IPS DF 19.7 (cell line): ENCODE measurements around the gene CTSA.
"Not testable (repeated sequence)": the region's sequence is repeated elsewhere in the genome, so short reads cannot be mapped to it uniquely, and the experiment has no call there.

ENCODE experiments used
- DNase-seq: peaks from one replicate; pipeline ENCODE4 v3.0.0-alpha.2; 2013; ENCODE audit warnings: low read depth, low spot score

CTSA gene

DNA sequence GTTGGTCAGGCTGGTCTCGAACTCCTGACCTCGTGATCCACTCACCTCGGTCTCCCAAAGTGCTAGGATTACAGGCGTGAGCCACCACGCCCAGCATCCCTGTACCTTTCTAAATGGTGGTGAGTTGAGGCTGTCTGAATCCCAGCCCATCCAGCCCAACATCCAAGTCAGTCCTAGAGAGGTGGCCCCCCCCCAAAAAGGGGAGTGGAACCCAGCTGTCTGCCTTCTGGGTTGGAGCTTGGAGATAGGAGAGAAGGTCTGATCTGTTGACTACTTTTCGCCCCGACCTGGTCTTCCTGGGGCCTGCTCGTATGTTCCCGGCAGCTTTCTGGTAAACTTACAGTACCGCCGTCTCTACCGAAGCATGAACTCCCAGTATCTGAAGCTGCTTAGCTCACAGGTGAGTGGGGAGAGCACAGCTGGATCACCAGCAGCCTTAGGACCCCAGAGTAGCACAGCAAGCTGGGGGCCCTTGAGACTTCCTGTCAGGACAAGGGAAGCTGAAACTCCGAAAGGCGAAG lies 5.6 kb downstream of the CTSA start:
- DNase-seq, result no peak

DNA sequence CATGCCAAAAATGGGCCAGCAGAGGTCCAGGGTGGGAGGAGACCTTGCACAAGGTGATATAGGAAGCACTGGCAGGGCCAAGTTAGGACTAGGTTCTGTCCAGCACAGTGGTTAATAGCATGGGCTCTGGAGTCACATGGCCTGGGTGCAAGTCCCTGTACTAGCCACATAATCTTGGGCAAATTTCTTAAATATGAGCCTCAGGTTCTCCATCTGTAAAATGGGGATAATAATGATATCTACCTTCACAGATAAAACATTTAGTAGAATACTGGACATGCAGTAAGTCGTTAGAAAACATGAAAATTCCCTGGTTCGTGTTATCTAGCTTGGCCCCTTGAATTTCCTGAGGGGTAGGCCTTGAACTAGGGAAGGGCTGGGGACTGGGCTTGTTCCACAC lies 6.2 kb downstream of the CTSA start:
- no peak for DNase-seq

DNA sequence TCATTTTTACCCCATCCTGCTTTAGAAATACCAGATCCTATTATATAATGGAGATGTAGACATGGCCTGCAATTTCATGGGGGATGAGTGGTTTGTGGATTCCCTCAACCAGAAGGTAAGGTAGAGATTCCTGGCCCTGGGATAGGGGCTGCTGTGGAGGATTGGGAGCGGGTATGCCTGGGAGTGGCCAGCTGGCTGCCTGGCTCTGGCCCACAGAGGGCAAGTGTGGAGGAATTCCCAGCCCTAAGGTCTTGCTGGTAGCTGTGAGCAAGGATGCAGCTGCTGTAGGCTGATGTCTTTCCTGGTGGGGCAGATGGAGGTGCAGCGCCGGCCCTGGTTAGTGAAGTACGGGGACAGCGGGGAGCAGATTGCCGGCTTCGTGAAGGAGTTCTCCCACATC lies 6.6 kb downstream of the CTSA start:
- DNase-seq, result no peak

DNA sequence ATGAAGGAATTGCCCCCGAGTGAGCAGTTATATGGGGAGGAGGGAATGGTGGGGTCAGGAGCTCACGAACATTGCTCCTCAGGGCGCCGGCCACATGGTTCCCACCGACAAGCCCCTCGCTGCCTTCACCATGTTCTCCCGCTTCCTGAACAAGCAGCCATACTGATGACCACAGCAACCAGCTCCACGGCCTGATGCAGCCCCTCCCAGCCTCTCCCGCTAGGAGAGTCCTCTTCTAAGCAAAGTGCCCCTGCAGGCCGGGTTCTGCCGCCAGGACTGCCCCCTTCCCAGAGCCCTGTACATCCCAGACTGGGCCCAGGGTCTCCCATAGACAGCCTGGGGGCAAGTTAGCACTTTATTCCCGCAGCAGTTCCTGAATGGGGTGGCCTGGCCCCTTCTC lies 7.2 kb downstream of the CTSA start:
- DNase-seq, result no peak

DNA sequence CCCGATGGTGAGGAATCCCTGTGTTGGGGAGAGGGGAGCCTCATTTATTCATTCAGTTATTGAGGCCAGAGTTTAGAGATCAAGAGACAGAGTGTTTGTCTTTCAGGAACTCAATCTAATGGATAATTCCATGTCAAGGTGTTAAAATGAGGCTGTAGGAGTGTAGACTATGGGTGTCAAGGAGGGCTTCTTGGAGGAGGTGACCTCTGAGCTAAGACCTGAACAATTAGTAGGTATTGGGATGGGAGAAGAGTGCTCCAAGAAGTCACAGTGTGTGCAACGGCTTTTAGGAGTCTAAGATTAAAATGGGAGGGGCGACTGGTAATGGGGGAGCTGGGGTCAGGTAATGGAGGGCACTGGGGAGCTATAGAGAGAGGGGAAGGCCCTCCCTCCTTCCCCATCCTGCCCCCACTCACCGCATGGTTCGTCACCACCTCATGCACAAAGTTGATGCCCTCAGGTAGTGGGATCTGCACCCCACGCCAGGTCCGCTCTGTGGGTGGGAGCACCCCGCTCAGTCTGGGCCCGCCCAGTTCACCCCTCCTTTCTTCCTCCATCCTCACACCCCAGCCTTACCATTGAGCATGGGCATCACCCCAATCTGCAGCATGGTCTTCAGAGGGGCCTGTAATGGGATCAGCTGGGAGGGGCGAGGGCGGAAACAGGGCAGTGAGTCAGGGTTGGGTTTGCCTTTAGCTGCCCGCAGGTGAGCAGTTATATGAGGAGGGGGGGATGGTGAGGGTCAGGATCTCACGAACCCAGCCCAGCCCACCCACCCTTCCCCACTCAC lies 8.1 kb downstream of the CTSA start:
- no peak for DNase-seq

DNA sequence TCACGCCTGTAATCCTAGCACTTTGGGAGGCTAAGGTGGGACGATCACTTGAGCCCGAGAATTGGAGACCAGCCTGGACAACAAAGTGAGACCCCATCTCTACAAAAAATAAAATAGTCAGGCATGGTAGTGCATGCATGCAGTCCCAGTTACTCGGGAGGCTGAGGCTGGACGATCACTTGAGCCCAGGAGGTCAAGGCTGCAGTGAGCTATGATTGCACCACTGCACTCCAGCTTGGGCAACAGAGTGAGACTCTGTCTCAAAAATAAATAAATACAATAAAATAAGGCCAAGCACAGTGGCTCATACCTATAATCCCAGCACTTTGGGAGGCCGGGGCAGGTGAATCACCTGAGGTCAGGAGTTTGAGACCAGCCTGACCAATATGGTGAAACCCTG lies 10.2 kb downstream of the CTSA start:
- DNase-seq, result not testable (repeated sequence)

DNA sequence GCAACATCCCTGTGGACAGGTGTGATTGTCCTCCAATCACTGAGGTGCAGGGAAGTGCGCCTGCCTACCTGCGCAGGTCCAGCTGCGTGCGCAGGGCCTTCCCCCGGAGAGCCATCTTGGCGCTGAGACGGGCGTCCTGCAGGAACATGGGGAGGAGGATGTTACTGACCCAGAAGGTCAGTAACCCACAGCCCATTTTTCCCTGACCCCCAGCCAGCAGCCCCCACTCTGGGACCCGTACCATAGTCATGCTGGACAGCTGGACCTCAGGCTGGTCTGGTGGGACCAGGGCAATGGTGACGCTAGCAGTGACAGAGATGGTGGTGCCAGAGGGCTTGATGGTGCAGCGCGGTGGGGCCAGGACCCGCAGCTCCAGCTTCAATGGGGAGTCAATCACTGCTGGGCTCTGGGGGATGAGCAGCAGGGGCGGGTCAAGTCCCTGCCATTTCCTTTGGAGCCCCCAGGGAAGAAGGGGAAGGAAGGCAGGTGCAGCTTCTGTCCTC lies 11.1 kb downstream of the CTSA start:
- no peak for DNase-seq

DNA sequence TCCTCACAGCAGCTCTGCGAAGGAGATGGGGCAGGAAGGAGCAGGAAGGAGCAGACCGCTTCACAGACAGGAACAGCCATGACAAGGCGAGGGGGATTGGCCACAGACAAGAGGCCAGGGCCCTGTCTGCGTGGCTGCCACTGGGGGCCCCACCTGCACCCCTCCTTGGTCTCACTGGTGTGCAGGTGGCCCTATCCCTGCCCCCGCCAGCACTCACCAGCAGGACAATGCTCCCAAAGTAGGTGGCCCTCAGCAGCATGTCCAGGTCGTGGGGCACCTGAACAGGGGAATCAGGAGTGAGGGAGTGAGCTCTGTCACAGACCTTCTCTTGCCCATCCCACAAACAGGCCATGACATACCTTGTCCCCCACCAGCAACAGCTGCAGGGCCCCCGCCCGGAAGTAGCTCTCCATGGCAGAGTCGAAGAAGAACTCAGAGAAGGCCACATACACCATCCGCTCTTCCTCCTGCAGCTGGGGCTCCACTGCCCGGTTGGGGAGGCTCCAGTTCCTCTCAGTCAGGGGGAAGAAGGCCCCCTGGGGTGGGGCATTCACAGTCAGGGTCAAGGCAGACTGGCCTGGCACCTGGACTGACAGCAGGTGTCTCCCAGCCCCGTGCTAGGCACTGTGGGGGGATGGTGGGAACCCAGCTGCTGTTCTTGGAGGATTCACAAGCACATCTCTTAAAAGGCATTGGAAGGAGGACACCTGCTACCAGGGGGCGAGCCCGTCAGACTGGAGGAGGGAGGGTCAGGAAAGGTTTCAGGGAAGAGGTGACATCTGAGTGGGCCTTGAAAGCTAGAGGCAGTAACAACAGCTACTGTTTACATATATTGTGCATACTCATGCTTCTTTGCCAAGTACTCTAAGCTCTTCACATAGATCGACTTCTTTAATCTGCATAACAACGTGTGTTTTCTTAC lies 13.7 kb downstream of the CTSA start:
- DNase-seq, result no peak

DNA sequence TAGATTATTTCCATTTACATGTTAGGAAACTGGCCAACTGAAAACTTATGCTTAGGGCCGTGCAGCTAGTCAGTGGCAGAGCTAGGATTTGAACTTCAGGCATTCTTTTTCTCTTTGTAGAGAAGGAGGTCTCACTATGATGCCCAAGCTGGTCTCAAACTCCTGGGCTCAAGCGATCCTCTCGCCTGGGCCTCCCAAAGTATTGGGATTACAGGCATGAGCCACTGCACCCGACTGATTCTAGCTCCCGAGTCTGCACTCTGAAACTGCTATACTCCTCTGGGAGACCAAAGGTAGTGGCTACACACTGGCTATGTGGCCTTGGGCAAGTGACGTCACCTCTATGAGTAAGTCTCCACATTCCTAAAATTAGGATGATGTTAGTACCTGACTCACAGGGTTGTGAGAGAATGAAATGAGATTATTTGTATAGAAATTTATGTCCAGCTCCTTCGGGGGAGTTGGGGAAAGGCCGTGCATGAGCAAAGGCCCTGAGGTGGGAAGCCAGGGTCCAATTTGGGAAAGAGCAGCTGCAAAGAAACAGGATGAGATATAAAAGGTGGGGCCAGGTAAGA lies 14.5 kb downstream of the CTSA start:
- no peak for DNase-seq

DNA sequence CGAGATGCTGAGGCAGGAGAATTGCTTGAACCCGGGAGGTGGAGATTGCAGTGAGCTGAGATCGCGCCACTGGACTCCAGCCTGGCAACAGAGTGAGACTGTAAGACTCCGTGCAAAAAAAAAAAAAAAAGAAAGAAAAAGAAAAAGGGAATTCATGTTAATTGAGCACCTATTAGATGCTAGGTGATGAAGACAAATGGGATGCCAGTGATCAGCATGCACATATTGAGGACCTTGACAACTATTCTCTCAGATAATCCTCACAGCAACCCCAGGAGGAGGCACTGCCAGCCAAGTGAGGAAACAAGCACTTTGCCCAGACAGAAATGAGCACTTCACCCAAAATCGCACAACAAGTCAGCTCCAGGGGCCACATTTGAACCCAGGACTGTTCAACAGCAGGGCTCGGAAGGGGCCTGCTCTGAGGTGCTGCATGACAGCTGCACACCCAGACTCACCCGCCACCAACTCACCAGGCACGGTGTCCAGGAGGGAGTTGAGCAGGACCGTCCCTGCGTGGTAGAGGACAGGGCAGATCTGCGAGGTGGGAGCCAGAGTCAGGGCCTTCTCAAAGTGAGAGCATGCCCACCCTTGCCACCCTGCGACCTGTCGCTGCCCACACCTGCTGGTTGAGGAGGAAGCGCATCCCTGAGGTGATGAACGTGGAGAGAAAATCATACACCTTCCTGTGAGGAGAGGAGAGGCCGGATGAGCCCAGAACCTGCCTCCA lies 16.2 kb downstream of the CTSA start:
- DNase-seq, result no peak

DNA sequence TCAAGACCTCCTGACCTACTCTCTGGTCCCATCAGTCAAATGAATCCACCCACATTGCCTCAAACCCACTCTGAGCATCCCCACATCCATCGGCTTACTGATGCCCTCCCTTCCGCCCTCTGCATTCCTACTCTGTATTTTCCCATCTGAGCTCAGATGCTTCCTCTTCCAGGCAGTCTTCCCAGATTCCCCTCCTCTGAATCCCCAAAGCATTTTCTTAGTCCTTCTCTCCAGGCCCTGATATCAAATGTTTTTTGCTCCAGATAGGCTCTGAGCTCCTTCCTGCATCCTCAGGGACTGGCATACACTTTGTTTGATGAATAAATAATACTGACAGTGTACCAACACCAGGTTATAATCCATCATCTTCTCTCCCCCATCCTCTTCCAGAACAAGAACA lies 16.9 kb downstream of the CTSA start:
- DNase-seq, result no peak

DNA sequence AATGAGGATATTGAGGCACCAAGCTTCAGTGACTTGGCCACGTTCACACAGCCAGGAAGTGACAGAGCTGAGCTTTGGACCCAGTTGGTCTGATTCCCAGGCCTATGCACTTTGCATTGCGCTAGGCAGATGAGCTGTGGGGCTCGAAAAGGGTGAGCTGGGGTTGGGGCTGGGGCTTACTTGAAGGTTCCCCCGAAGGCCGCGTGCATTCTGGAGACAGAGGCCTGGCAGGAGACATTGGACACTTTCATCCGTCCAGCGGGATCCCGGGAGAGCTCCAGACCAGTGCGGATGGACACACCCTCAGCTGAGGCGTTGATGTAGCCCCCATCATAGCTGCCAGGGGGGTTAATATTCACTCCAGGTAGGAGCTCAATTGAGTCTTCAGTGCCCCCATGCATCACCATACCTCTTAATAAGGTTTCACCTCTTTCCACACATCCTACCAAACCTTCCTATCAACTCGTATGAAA lies 18.2 kb downstream of the CTSA start:
- DNase-seq, result no peak

DNA sequence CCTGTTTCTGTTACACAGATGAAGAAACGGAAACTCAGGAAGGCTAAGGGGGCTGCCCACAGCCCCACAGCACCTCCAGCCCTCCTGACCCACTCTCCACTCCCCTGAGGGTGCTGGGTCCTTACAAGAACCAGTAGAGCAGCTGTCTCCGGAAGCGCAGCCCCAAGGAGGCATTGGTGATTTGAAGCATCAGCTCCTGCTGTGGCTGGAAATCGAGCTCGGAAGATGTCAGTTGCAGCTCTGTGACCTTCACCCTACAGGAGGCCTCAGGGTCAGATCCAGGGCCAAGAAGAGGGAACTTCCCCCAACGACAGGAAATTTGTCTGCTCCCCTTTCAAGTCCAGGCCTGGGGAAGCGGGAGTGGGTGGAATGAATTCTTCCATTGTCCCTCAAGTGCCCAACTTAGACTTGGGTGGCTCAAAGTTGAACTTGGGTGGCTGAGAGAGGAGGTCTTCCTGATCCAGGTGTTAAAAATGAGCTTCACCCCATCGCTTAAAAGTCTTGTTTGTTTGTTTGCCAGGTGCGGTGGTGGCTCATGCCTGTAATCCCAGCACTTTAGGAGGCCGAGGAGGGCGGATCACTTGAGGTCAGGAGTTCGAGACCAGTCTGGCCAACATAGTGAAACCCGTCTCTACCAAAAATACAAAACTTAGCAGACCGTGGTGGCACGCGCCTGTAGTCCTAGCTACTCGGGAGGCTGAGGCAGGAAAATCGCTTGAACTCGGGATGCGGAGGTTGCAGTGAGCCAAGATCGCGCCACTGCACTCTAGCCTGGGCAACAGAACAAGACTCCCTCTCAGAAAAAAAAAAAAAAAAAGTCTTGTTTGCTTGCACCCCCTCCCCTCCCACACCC lies 18.9 kb downstream of the CTSA start:
- DNase-seq, result no peak

DNA sequence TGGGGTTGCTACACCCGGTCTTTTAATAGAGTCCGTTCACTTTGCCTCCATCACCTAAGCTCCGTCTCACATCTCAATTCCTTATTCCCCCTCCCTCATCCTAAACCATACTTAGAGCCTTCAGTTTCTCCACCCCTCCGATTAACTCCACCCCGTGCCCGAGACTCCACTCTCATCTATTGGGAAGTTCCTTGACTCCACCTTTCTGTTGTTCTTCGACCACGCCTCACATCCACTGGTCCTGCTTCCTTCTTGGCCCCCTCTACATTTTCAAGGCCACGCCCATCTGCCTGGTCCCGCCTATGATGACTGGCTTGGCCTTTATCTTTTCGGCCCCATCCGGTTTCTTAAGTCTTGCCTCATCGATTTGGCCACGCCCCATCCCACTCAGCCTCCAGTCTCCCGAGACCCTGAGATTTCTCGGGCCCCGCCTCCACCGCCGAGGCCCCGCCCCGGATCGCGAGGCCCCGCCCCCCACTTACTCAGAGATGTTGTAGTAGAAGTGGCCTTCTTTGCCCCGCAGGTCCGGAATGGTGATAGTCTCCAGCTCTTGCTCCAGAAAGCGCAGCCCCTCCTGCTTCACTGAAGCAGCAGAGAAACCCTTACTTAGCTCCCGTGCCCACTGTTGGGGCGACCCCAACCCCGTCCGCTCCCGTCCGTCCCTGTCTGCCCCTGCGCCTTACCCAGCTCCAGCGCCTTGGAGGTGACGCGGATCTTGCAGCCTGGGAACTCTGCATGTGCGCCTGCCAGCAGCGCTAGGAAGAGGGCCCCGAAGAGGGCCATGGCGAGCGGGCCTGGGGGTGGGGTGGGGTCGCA lies 19.7 kb downstream of the CTSA start:
- DNase-seq, result peak; percentile 100

DNA sequence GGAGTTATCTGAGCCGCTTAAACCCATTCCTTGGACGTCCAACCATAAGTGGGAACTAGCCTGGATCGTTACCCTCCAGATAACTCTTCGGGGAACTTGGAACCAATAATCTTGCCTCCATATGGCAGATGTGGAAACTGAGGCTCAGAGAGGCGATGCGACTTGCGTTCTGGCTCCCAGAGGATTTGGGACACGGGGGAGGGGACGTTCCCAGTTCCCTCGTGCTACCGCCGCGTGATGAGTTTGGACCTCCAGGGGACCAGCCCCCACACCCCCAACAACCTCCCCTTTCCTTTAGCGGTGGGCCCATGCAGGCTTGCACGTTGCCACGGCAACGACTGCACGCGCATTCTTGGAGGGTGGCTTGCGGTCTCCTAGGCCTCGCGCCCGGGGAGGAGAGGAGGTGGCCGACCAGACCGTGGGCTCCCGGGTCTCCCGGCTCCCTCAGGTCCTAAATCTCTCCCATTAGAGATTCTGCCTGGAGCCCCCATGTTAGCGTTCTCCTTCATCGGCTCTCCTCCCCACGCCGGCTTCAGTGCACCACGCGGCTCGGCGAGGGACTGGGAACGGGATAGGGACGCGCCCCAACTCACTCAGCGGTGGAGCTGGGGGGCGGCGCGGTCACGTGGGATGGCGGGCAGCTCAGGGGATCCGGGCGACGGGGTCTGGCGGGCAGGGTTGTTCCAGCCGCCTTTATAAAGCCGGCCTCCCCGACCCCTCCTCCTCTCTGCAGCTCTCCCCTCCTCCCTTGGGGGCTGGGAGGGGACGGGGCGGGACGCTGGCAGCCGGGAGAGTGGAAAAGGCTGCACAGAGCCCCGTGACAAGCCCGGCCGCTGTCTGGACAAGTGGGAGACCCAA lies 20.6 kb downstream of the CTSA start, which contains the start of gene PLTP:
PLTP (minus strand) TSS at position 670 of the 858 bp plus-strand sequence. CDS start 703 bp downstream, outside the sequence.
- DNase-seq, result no peak

DNA sequence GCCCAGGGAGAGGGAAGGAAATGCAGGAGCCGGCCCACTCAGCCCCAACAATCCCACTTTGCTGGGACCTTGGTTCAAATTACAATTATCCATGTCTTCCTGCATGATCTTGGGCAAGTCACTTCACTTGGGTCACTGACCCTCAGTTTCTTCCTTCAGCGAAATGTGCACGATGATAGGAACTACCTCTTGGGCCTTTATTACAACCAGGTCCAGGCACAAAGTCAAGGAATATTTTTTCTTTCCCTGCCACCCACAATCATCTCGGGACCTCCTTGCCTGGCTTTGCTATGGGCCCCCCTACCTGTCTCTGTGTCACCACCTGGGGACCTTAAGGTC lies 21.2 kb downstream of the CTSA start:
- DNase-seq, result no peak

DNA sequence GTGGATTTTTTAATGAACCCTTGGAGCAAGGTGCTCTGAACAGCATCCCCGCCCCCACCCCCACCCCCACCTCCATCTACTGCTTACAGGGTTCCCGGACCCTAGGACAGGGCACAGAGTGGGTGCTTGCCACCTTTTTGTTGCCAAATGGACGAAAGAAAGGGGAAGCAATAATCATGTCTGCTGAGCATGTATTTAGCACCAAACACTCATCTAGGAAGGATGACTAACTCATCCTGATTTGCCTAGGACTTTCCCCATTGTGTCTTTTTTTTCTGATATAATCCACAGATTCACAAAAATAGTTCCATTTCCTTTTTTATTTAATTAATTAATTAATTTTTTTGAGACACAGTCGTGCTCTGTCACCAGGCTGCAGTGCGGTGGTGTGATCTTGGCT lies 22.0 kb downstream of the CTSA start:
- DNase-seq, result no peak

DNA sequence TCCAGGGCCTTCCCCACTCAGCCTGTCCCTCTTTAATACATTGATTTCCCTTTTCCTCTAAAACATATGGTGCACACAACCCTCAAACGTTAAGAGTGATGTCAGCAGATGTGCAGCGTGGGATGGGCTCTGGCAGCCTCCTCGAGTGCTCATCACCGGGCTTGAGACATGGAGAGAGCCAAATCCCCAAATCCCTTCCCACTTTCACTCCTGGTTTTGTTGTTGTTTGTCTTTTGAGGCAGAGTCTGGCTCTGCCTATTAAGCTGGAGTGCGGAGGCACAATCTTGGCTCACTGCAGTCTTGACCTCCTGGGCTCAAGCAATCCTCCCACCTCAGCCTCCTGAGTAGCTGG lies 26.6 kb downstream of the CTSA start:
- DNase-seq, result no peak
